HG02642 (cell line): ENCODE measurements around the gene LRRC1.
"Not testable (repeated sequence)": the region's sequence is repeated elsewhere in the genome, so short reads cannot be mapped to it uniquely, and the experiment has no call there.

Source experiments
- ATAC-seq: cut with Tn5 transposase; IDR thresholded peaks from one replicate; pipeline ENCODE4 v1.9.1; 2021; ENCODE audit warnings: mild to moderate bottlenecking; ENCODE audit not compliant: unreplicated experiment, poor library complexity

LRRC1 gene

DNA sequence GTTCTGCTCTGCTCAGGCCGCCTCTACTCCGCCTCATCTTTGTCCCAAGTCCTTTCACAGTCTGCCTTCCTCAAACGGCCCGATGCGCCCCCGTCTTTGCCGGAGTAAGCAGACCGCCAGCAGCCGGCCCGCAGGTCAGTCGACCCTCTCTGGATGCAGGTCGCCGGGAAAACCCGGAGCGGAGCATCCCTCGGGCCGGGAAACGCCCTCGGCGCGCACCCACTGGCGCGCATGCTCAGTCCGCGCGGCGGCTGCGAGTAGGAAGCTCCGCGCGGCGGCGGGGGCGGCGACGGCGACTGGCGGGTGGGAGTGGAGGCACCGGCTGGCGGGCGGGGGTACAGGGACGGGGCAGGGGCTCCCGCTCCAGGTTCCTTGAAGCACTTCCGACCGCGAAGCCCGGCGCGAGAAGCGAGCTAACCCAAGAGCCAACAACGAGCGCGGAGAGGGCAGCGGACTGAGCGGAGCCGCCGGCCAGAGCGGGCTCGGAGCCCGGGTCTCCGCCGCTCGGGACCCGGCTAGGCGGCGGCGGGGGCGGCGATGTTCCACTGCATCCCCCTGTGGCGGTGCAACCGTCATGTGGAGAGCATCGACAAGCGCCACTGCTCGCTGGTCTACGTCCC lies at the start of gene LRRC1:
TSS of gene LRRC1 (plus strand) at position 286 of the 620 bp plus-strand sequence. CDS start at position 538, 252 bp downstream.
- ATAC-seq: peak; percentile 77

DNA sequence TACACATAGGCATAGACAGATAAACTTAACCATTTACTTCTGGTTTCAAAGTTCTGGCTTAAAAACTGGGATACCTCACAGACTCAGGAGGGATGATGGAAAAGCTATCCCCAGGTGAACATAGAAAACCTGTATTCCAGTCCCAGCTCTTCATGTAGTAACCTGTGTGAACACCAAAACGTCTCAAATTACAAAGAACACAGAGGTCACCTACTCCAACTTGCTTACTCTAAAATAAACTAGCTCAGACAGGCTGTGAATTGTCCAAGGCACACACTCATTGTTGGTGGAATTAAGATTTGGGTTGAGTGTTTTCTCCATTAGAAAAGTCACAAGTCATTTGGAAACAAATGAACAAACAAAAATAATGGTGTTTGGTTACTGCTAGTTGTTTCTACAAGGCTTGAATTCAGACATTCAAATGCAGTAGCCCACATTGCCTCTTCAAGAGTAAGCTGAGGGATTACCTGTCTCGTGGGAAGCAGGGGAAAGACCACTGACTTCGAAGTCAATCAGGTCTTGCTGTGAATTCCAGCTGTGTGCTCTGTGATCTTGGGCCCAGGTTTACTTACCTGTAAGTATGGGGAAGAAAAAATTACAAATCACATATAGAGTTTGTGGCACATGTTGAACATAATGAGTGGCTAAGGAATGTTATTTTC lies 48.2 kb upstream of the LRRC1 start:
- no peak for ATAC-seq

DNA sequence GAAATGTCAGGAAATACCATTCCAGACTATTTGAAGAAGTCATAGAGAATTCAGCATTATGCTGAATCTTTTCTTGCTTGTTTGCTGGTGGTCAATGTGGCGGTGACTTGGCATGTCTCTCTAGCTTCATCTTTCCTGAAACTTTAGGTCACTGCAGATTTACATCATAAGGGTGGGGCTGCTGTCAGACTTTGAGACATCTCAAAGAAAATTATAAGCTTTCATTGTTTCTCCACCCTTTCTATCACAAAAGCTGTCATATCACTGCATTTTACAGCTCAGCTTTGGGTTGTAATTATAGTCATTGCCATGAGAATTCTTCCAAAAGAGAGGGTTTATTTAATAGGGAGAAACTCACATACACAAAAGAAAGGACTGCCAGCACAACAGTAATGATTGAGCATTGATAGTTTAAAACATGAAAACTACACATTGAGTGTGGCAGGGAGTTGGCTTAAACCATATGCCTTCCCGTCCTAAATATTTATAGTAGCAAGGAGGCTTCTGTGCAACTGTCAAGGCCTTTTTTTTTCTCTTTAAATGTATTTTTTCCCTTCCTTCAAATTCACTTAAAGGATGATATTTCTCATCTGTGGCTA lies 44.7 kb upstream of the LRRC1 start:
- no peak for ATAC-seq

DNA sequence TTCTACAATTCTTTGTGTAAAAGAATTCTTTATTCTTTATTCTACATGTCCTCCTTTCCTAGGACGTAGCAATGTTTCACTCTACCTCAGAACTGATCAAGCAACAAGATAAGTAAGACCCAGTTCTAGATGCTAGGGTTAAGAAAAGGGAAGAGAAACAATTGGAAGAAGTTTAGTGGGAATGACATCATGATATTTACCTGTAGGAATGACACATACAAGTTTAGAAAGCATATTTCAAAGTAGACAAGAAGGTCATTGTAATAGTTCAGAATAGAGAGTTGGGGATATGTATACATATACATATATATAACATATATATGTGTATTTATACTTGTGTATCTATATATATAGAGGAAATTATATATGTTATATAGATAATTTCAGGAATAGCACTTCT lies 43.4 kb upstream of the LRRC1 start:
- no peak for ATAC-seq

DNA sequence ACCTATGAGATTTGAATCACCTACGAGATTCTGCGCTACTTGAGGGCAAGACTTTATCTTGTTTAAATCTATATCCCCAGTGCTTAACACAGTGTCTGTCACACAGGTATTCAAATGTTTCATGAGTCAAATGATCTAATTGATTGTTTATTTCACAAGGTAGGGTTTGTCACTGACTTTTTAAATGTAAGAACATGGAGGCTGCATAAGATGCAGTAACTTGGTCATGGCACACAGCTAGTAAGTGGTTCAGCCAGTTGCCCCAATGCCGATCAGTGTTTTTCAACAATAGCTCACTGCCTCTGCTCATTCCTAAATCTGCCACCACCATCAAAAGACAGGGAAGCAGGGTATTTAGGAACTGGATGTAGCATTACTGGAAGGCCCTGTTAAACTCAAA lies 42.4 kb upstream of the LRRC1 start:
- ATAC-seq: no peak

DNA sequence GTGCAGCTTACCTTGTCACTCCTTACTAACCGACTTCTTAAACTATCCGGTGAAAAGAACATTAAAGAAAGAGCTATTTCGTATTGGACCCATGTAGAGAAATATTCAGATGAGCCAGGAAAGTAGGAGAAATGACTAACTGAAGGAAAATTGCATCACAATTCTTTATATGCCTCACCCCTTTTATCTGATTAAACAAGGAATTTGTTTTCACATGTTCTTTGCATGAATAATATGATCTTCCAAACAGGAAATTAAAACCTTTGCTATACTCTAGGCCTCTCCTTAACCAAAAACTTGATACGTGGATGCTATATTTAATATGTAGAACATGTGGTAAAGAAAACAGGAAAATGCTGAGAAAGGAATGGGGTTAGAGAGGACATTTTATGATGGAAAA lies 41.9 kb upstream of the LRRC1 start:
- ATAC-seq: no peak

DNA sequence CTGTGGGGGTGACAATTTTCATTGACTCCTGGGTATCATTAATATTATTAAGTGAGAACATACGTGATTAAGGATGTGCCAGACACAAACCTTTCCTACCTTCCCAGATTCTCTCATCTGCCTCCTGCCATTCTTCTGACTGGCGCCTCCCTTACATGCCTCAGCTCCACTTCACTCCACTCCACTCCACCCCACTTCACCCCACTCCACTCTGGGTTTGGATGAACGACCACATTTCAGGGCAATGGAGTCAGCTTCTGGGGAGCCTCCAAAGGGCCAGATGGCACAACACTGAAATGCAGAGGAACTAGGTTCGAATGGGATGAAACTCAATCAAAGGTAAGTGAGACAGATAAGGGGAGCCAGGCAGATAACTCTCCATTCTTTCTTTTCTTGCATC lies 40.5 kb upstream of the LRRC1 start:
- ATAC-seq: no peak

DNA sequence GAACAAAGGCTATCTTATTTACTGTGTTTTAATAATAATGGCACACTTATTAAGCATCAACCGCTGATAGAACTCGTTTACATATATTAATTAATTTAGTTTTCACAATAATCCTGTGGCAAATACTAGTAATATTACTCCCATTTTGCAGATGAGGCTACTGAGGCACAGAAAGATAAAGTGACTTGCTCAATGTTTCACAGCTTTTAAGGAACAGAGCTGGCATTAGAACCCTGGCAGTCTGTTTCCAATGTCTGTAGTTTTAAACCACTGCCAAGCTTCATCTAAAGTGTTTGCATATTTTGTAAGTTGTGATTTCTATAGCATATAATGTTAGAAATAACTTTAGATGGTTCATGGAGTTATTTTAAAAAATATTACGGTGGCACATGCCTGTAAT lies 38.4 kb upstream of the LRRC1 start:
- no peak for ATAC-seq

DNA sequence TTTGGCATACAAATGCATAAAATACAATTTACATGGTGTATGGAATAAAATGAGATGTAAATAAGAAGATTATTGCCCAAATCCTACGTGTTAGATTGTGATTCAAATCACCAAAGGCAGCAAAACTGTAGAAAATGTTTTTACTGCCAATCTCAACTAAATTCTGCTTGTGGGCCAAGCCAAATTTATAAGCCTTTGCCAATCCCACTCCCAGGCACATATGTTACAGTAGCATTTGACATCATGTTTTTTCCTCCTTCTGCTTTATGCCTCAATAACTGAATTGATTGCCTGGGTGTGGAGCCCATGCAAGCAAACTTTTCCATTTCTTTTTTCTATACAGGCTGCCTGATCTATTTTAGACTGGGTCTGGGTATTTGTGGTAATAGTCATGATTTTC lies 36.3 kb upstream of the LRRC1 start:
- ATAC-seq: no peak

DNA sequence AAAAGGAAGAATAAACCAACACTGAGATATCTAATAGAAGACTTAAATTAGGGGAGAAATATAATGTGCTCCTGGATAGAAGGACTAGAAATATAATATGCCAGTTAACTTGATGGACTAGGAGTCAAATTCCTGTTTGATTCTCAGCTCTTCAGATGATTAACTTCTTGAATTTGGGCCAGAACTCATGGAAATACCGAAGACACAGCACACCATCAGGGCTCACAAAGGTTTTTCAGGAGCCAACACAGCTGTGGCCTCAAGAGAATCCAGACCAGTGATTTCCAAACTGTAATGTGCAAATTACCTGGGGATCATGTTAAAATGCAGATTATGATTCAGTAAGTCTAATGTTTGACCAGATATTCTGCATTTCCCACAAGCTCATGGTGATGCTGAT lies 33.8 kb upstream of the LRRC1 start:
- no peak for ATAC-seq

DNA sequence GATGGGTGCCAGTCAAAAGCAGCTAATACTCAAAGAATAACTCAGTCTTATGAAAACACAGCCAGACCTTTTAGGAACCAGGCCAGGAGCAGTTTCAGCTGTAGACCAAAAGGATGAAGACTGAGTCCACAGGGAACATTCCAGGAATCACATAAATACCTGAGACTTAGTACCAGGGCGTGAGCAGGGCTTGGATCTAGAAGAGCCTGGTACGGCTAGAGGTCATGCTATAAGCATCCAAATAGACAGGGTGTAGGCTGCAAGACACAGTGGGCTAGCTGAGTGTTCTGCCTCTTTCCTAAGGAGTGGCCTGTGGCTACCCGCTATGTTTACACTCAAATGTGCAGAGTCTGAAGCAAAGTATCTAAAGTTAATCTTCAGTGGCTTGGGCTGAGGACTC lies 29.5 kb upstream of the LRRC1 start:
- ATAC-seq: no peak

DNA sequence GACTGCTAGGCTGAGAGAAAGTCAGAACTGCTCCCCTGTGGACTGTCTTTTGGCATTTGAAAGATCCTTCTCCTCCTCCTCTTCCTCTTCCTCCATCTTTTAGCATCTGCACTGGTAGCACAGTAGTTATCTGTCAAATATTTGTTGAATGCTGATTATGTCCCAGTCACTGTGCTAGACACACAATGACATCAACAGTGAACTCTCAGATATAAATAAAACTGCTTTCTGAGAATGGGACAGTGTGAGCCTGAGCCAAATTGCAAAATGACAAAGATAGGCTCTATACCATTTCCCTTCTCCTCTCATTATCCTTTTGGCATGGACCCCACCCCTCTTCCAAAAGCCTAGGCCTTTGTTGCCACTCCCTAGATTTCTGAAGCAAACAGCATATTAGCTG lies 27.9 kb upstream of the LRRC1 start:
- no peak for ATAC-seq

DNA sequence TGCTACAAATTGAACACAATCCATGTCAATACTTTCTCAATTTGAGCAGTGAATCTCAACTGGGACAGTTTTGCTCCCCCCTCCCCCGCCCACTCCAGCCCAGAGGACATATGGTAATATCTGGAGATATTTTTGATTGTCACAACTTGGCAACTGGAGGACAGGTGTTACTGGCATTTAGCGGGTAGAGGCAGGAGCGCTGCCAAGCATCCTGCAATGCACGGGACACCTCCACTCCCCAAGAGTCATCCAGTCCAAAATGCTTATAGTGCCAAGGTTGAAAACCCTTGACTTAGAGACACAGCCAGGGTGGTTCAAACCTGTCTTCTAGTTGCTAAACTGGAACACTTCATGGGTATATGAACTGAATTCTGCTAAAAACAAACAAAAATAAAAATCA lies 26.9 kb upstream of the LRRC1 start:
- no peak for ATAC-seq

DNA sequence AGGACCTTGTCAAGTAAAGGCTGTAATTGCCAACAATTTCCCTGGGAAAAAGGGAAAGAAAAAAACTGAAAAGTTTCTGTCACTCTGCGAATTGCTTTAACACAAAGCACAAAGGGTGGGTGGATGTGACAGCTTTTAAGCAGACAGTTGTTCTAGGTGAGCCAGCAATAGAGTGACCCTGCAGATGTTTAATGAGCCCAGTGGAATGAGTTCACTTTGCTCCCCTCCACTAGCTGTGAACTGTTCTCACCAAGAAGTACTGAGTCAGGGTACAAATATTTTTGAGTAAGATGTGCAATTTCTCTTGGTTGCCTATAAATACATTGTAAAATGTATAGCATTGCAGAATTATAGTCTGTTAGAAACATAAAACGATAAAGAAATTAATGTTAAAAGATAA lies 26.2 kb upstream of the LRRC1 start:
- no peak for ATAC-seq

DNA sequence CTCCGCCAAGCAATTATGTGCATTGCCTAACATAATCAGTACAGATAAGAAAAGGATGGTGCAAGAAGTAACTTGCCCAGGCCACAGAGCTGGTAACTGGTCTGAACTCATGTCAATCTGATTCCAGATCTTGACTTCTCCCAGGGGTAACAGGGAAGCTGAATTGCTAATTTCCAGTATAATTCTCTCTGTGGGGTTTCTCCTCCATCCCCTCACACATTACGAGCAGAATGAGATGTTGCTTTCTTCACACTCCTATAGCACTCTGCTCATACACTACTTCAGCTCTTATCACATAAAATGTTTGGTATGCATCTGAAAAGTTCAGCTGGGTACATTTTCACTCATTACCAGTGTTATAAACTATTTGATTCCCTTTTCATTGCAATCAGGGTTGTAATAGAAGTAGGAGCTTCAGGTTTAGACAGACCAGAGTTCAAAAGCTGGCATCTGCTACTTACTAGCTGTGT lies 24.0 kb upstream of the LRRC1 start:
- no peak for ATAC-seq

DNA sequence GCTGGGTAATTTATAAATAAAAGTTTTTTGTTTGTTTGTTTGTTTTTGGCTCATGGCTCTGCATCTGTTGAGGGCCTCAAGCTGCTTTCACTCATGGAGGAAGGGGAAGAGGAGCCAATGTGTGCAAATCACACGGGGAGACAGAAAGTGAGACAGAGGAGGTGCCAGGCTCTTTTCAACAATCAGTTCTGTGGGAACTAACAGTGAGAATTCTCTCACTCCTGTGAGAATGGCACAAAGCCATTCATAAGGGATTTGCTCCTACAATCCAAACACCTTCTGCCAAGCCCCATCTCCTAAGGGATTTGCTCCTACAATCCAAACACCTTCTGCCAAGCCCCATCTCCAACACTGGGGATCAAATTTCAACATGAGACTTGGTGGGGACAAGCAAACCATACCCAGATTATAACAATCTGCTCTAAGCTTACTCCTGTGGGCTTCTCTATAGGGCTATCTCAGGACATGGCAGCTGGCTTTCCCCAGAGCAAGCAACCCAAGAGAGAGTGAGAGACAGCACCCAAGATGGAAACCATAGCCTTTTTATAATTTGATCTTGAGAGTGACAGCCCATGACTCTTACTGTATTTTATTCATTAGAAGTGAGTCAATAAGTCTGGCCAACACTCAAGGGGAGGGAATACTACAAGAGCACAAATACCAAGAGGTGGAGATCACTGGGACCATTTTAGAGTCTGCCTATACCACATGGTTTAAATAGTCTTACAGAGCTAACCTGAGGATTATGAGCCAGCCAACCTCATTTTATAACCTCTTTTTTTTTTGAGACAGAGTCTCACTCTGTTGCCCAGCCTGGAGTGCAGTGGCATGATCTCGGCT lies 22.8 kb upstream of the LRRC1 start:
- no peak for ATAC-seq

DNA sequence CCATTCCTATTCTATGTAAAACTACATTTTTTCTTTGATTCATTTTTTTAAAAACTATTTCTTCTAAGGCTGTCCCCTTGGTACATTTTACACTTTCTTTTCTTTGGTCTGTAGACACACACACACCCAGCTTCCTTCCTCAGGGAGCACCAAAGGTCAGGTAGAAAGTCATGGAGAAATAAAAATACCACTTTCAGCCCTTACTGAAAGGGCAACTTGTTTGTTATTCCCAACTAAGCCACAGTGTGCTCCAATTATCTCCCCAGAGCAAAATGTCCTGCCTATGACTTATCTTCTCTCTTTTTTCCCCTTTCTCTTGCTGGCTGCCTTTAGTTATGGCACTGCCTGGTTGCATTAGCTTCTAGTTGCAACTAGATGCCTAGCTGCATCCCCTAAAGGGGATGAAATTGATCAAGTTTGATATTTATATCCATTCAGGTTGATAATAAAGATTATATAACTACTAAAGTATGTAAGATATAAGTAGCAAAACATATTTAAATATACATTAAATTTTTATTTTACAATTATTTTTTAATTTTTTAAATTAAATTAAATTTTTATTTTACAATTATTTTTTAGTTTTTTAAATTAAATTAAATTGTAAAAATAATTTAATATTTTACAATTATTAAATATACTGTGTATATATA lies 21.6 kb upstream of the LRRC1 start:
- no peak for ATAC-seq

DNA sequence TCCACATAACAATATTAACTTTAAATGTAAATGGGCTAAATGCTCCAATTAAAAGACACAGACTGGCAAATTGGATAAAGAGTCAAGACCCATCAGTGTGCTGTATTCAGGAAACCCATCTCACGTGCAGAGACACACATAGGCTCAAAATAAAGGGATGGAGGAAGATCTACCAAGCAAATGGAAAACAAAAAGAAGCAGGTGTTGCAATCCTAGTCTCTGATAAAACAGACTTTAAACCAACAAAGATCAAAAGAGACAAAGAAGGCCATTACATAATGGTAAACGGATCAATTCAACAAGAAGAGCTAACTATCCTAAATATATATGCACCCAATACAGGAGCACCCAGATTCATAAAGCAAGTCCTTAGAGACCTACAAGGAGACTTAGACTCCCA lies 18.7 kb upstream of the LRRC1 start:
- ATAC-seq: not testable (repeated sequence)

DNA sequence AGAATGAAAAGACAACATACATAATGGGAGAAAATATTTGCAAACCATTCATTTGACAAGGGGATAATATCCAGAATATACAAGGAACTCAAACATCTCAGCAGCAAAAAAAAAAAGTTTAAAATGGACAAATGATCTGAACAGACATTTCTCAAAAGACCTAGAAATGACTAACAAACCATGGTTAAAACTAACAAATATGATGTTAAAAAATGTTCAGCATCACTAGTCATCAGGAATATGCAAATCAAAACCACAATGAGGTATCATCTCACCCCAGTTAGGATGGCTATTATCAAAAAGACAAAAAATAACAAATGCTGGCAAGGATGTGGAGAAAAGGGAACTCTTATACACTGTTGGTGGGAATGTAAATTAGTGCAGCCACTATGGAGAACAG lies 9.8 kb upstream of the LRRC1 start:
- not testable (repeated sequence) for ATAC-seq

DNA sequence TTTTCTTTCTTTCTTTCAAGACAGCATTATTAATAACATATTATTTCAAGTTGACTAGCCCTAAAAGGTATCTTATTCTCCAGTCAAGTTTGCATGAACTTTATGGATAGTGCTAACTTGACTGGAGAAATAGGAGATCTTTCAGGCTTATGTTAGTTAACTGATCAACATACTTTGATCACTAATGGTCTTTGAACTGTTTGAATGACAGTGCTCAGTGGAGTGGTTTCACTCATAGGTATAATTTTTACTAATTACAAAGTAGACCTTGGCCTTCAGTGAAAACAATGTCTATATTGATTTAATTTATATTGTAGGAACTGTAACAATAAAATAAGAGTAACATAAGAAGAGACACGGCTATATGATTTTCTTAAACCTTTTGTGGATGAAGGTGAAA lies 8.0 kb upstream of the LRRC1 start:
- ATAC-seq: no peak

DNA sequence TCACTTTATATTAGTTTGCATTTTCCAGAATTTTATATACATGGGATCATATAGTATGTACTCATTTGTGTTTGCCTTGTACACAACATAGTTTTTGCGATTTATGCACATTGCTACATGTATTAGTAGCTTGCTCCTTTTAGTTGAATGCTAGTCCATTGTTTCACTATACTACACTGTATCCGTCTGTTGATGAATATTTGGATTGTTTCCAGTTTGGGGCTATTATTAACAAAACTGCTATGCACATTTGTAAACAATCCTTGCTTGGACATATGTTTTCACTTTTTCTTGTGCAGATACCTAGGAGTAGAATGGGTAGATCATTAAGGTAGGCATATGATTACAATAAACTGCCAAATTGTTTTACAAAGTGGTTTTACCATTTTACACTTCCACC lies 3.9 kb upstream of the LRRC1 start:
- no peak for ATAC-seq
